ENCODE results near the gene PLEK. TPM values are rescaled to one million over a fixed set of nuclear protein-coding genes. Genes with fewer than 3 reads are reported as not detected.

Gene PLEK
- total and polyA plus RNA-seq, 9 of the 15 experiments (the other 6 are each of a cell fraction or from before 2014, with no cell fraction given): 0.14 to 1.2 (median 0.36) TPM

- TF ChIP-seq ZNF740 (CRISPR knock-in tag; IDR thresholded peaks at IDR 0.05): no peak
- no peak for TF ChIP-seq ZNF740 (tag; IDR thresholded peaks at IDR 0.05)
- TF ChIP-seq ZNF23 (CRISPR knock-in tag; IDR thresholded peaks at IDR 0.05): no peak
- no peak for TF ChIP-seq ZNF133 (CRISPR knock-in tag; IDR thresholded peaks at IDR 0.05)
- TF ChIP-seq TCF7L2 (IDR thresholded peaks at IDR 0.05; ENCODE audit: low read depth, low read length): no peak
- TF ChIP-seq ZNF384 (IDR thresholded peaks at IDR 0.05; ENCODE audit: low read depth, low read length): no peak
- TF ChIP-seq HDAC8 (tag; IDR thresholded peaks at IDR 0.05): no peak
- no peak for TF ChIP-seq NONO (IDR thresholded peaks at IDR 0.05; ENCODE audit: low read depth in 2 of 2, low read length in 1 of 2)
- no peak for TF ChIP-seq ELK1 (CRISPR knock-in tag; IDR thresholded peaks at IDR 0.05)
- TF ChIP-seq PCBP1 (IDR thresholded peaks at IDR 0.05; ENCODE audit: low read depth, low read length, poor library complexity, severe bottlenecking): no peak
- no peak for TF ChIP-seq NKRF (IDR thresholded peaks at IDR 0.05; ENCODE audit: borderline replicate concordance)
- TF ChIP-seq ZNF277 (CRISPR knock-in tag; IDR thresholded peaks at IDR 0.05; ENCODE audit: borderline replicate concordance): no peak
- TF ChIP-seq MEF2D (tag; conservative IDR thresholded peaks at IDR 0.05; ENCODE audit: low read depth): no peak
- no peak for TF ChIP-seq TCF7 (IDR thresholded peaks at IDR 0.05; ENCODE audit: borderline replicate concordance)
- no peak for TF ChIP-seq NUFIP1 (IDR thresholded peaks at IDR 0.05; ENCODE audit: partially characterized antibody)
- no peak for TF ChIP-seq RBM25 (IDR thresholded peaks at IDR 0.05; ENCODE audit: low read depth, low read length, severe bottlenecking)
- no peak for TF ChIP-seq GTF2F1 (IDR thresholded peaks at IDR 0.05; ENCODE audit: low read depth, low read length)
- no peak for TF ChIP-seq ZNF311 (CRISPR knock-in tag; IDR thresholded peaks at IDR 0.05)
- no peak for TF ChIP-seq NR2F6 (CRISPR knock-in tag; IDR thresholded peaks at IDR 0.05)
- TF ChIP-seq SRF (CRISPR knock-in tag; IDR thresholded peaks at IDR 0.05): no peak
- TF ChIP-seq HDAC6 (IDR thresholded peaks at IDR 0.05; ENCODE audit: low read depth, low read length): no peak
Observed at GRCh38 chr2:68441179-68441993, 76.3 kb downstream of the PLEK start (continued).
